SK-N-SH (cell line): ENCODE results near the gene TUNAR. TPM values are rescaled to one million over a fixed set of nuclear protein-coding genes. Genes with fewer than 3 reads are reported as not detected.

Experiments used
- CTCF ChIA-PET: fragments of 300-600, 350-600 bp; formaldehyde crosslinking; extraction: SDS; loops from one replicate; lab custom pipeline; 2021; lab: Yijun Ruan, JAX
- POLR2A ChIA-PET: fragments of 350-600 bp; sonication (Branson Sonifier 250); formaldehyde crosslinking; extraction: SDS; loops from one replicate; lab custom pipeline; 2020; ENCODE audit warnings: antibody characterized with exemption, inconsistent platforms; lab: Yijun Ruan, JAX
- DNase-seq: peaks from one replicate; pipeline ENCODE4 v3.0.0; 2012
- H2AFZ ChIP-seq: fragments of 200-600 bp; sonication (generic); 2 replicates; pipeline ENCODE4 v1.8.1; 2016; ENCODE audit warnings: antibody characterized with exemption, mild to moderate bottlenecking, low read depth
- H3F3A ChIP-seq: fragments of 200-600 bp; sonication (generic); replicated peaks from 2 replicates; pipeline ENCODE3; 2016; ENCODE audit warnings: antibody characterized with exemption, mild to moderate bottlenecking; ENCODE audit not compliant: insufficient read depth
- H3K27ac ChIP-seq, 2 experiments: fragments of 200-500 bp in 1 of 2; fragments of 200-600 bp in 1 of 2; sonication (Bioruptor generic) in 1 of 2; sonication (generic), shearing (Covaris generic) in 1 of 2; 2 replicates each; pipeline versions ENCODE4 v1.5.1 to v1.6.1; 2014 to 2016; ENCODE audit warnings: low read depth in 2 of 2, inconsistent platforms in 1 of 2, low read length in 1 of 2, mild to moderate bottlenecking in 1 of 2, mixed read lengths in 1 of 2
- H3K27me3 ChIP-seq: fragments of 200-600 bp; sonication (generic), shearing (Covaris generic); 2 replicates; pipeline ENCODE4 v1.6.1; 2016; ENCODE audit warnings: mixed run types; ENCODE audit not compliant: insufficient read depth
- H3K36me3 ChIP-seq, 2 experiments: fragments of 200-500 bp in 1 of 2; fragments of 200-600 bp in 1 of 2; sonication (Bioruptor generic) in 1 of 2; sonication (generic) in 1 of 2; replicated peaks in 1 of 2; 2 replicates each; pipeline versions ENCODE3 to v1.5.1; 2014 to 2016; ENCODE audit warnings: low read length in 1 of 2, mild to moderate bottlenecking in 1 of 2; ENCODE audit not compliant: insufficient read depth in 2 of 2, control insufficient read depth in 1 of 2
- H3K4me1 ChIP-seq, 2 experiments: fragments of 200-500 bp in 1 of 2; fragments of 200-600 bp in 1 of 2; sonication (Bioruptor generic) in 1 of 2; sonication (generic), shearing (Covaris generic) in 1 of 2; 2 replicates each; pipeline versions ENCODE4 v1.5.1 to v1.6.1; 2014 to 2016; ENCODE audit warnings: low read depth in 1 of 2, low read length in 1 of 2, mixed run types in 1 of 2; ENCODE audit not compliant: insufficient read depth in 2 of 2, control insufficient read depth in 1 of 2
- H3K4me2 ChIP-seq: fragments of 200-600 bp; sonication (generic), shearing (Covaris generic); 2 replicates; pipeline ENCODE4 v1.6.1; 2017; ENCODE audit warnings: mixed run types
- H3K4me3 ChIP-seq, 2 experiments: fragments of 200-500 bp in 1 of 2; fragments of 200-600 bp in 1 of 2; sonication (Bioruptor generic) in 1 of 2; sonication (generic), shearing (Covaris generic) in 1 of 2; 2 replicates each; pipeline versions ENCODE4 v1.5.1 to v1.8.1; 2014 to 2016; ENCODE audit warnings: low read depth in 2 of 2, inconsistent platforms in 1 of 2, low read length in 1 of 2, mild to moderate bottlenecking in 1 of 2, mixed read lengths in 1 of 2, moderate library complexity in 1 of 2
- H3K79me2 ChIP-seq: fragments of 200-600 bp; sonication (generic); 2 replicates; pipeline ENCODE4 v1.8.1; 2017; ENCODE audit warnings: mild to moderate bottlenecking; ENCODE audit not compliant: insufficient read depth
- H3K9ac ChIP-seq: fragments of 200-600 bp; sonication (generic); 2 replicates; pipeline ENCODE4 v1.6.1; 2017; ENCODE audit warnings: mixed run types
- H3K9me2 ChIP-seq: fragments of 200-600 bp; sonication (generic); 2 replicates; pipeline ENCODE4 v1.6.1; 2017; ENCODE audit warnings: mixed run types
- H3K9me3 ChIP-seq: fragments of 200-600 bp; sonication (generic); 2 replicates; pipeline ENCODE4 v1.6.1; 2017; ENCODE audit warnings: mixed run types, mild to moderate bottlenecking, moderate library complexity
- H4K20me1 ChIP-seq: fragments of 200-600 bp; sonication (generic); 2 replicates; pipeline ENCODE4 v1.6.1; 2017; ENCODE audit warnings: mild to moderate bottlenecking, mixed run types; ENCODE audit not compliant: insufficient read depth
- CHD2 ChIP-seq: fragments of 150-350 bp; IDR thresholded peaks from 2 replicates; pipeline ENCODE4 v1.6.1; 2018; ENCODE audit warnings: low read length; ENCODE audit not compliant: partially characterized antibody
- EP300 ChIP-seq, 2 experiments: IDR thresholded peaks; 2 replicates each; pipeline versions ENCODE4 v1.4.0 to v1.6.1; 2012; ENCODE audit warnings: borderline replicate concordance in 1 of 2, low read depth in 1 of 2, low read length in 1 of 2
- FOSL2 ChIP-seq: IDR thresholded peaks from 2 replicates; pipeline ENCODE4 v1.4.0; 2012; ENCODE audit warnings: low read depth, mild to moderate bottlenecking, moderate library complexity, borderline replicate concordance
- FOXJ3 ChIP-seq: sonication (generic); formaldehyde crosslinking; IDR thresholded peaks from 2 replicates; pipeline ENCODE4 v1.5.1; 2020; ENCODE audit warnings: mild to moderate bottlenecking, missing genetic modification reagents
- FOXM1 ChIP-seq: IDR thresholded peaks from 2 replicates; pipeline ENCODE4 v1.4.0; 2012; ENCODE audit warnings: low read depth, mild to moderate bottlenecking
- GATA2 ChIP-seq: sonication (generic); formaldehyde crosslinking; IDR thresholded peaks from 2 replicates; pipeline ENCODE4 v1.5.0; 2020; ENCODE audit warnings: mild to moderate bottlenecking, missing genetic modification reagents
- MEF2A ChIP-seq: IDR thresholded peaks from 2 replicates; pipeline ENCODE4 v1.4.0; 2012; ENCODE audit warnings: low read depth, borderline replicate concordance
- MXI1 ChIP-seq: IDR thresholded peaks from 2 replicates; pipeline ENCODE4 v1.6.1; 2012; ENCODE audit warnings: mild to moderate bottlenecking, low read depth, low read length, improper control_type of control experiment
- NFIC ChIP-seq: IDR thresholded peaks from 2 replicates; pipeline ENCODE4 v1.4.0; 2012; ENCODE audit warnings: borderline replicate concordance
- NRF1 ChIP-seq: IDR thresholded peaks from 2 replicates; pipeline ENCODE4 v1.6.1; 2012; ENCODE audit warnings: low read depth, mild to moderate bottlenecking, low read length
- RAD21 ChIP-seq: IDR thresholded peaks from 2 replicates; pipeline ENCODE4 v1.6.1; 2012; ENCODE audit warnings: mild to moderate bottlenecking, low read length
- RCOR1 ChIP-seq: fragments of 150-350 bp; IDR thresholded peaks from 2 replicates; pipeline ENCODE4 v1.6.1; 2017; ENCODE audit warnings: antibody characterized with exemption, low read length
- RXRA ChIP-seq: IDR thresholded peaks from 2 replicates; pipeline ENCODE4 v1.4.0; 2012; ENCODE audit warnings: low read depth, mild to moderate bottlenecking, borderline replicate concordance
- SIN3A ChIP-seq: IDR thresholded peaks from 2 replicates; pipeline ENCODE4 v1.6.1; 2012; ENCODE audit warnings: low read depth, mild to moderate bottlenecking, low read length, moderate library complexity, borderline replicate concordance
- SMC3 ChIP-seq: IDR thresholded peaks from 2 replicates; pipeline ENCODE4 v1.6.1; 2012; ENCODE audit warnings: low read depth, low read length, improper control_type of control experiment
- TAF1 ChIP-seq: IDR thresholded peaks from 2 replicates; pipeline ENCODE4 v1.6.1; 2012; ENCODE audit warnings: low read depth, mild to moderate bottlenecking, low read length, moderate library complexity, borderline replicate concordance
- YY1 ChIP-seq: IDR thresholded peaks from 2 replicates; pipeline ENCODE4 v1.4.0; 2012; ENCODE audit warnings: low read depth, mild to moderate bottlenecking
- WGBS: methylation state at CpG from one replicate; pipeline ENCODE4 v1.1.6; 2017; ENCODE audit warnings: low lambda C conversion rate; 5-methylcytosine and 5-hydroxymethylcytosine counted together
- polyA plus RNA-seq, 3 experiments: library from polyadenylated mRNA; depleted of rRNA; stranded (reverse); fragments of >200 nt; gene quantifications; 2 replicates each; pipeline ENCODE4 v1.2.3, GENCODE V29; 2012
- TF ChIP-seq, protein P1 (sequence below): IDR thresholded peaks from 2 replicates; pipeline ENCODE4 v1.4.0; 2012; ENCODE audit warnings: low read depth
- TF ChIP-seq, protein P2 (sequence below): IDR thresholded peaks from 2 replicates; pipeline ENCODE4; 2012

The TUNAR gene
- polyA plus RNA-seq, 1 of the 3 experiments (the other 2 are of a cell fraction), result 0.02 TPM

DNA sequence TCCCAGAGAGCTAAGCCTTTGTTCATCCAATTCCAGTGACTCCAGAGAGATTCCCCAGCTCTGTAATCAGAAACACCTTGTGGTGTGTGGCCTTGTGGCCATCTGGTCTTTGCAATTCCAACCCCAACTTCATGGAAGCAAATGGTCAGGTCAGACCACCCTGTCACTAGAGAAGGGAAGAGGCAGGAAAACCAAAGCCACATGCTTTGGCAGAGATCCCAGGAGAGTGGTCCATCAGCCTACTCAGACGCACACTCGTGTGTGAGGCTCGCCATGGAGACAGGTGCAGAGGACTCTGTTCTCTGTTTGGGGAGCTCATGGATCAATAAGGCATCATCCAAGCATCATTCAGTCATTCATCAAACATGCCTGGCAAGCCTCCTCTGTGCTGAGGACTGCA, 46.2 kb upstream of the TUNAR start:
- H3K79me2 ChIP-seq, result no peaks in the 10 kb centered on the region
- H3K4me2 ChIP-seq, result no peak overlapping the region
- no peak overlapping the region for H2AFZ ChIP-seq
- no peak overlapping the region for H3K4me3 ChIP-seq
- no peaks in the 10 kb centered on the region for H4K20me1 ChIP-seq
- no peaks in the 10 kb centered on the region for H3K36me3 ChIP-seq
- H3F3A ChIP-seq, result no peaks in the 10 kb centered on the region
- 11% methylated on average over 3 of the region's 3 CpGs for WGBS
- no peaks in the 10 kb centered on the region for H3K27me3 ChIP-seq
- TF ChIP-seq, protein P1, sequence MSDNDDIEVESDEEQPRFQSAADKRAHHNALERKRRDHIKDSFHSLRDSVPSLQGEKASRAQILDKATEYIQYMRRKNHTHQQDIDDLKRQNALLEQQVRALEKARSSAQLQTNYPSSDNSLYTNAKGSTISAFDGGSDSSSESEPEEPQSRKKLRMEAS, result no peak
- no peak for TF ChIP-seq TAF1
- TF ChIP-seq SIN3A, result no peak
- no peak for TF ChIP-seq MXI1
- TF ChIP-seq MEF2A, result no peak
- TF ChIP-seq RAD21, result no peak
- TF ChIP-seq YY1, result no peak
- no peak for TF ChIP-seq CHD2
- no peak for TF ChIP-seq FOSL2
- TF ChIP-seq EP300 (IDR thresholded peaks at IDR 0.05; ENCODE audit: borderline replicate concordance in 1 of 2, low read depth in 1 of 2, low read length in 1 of 2), result no peak
- no peak for TF ChIP-seq FOXJ3 (CRISPR knock-in tag)
- TF ChIP-seq, protein P2, sequence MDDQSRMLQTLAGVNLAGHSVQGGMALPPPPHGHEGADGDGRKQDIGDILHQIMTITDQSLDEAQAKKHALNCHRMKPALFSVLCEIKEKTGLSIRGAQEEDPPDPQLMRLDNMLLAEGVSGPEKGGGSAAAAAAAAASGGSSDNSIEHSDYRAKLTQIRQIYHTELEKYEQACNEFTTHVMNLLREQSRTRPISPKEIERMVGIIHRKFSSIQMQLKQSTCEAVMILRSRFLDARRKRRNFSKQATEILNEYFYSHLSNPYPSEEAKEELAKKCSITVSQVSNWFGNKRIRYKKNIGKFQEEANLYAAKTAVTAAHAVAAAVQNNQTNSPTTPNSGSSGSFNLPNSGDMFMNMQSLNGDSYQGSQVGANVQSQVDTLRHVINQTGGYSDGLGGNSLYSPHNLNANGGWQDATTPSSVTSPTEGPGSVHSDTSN, result no peak
- TF ChIP-seq GATA2 (CRISPR knock-in tag), result no peak
- TF ChIP-seq RXRA, result no peak
- H3K9ac ChIP-seq, result no peak overlapping the region
- no peak for DNase-seq
- no peaks in the 10 kb centered on the region for H3K9me2 ChIP-seq
- ChIA-PET CTCF (no interaction called here), POLR2A (interaction anchor here (0.6 kb wide), 1 partner anchor 417 kb away, joined by 3 read pairs; no protein-coding TSS in a partner anchor)
- H3K27ac ChIP-seq, result no peak overlapping the region
- H3K9me3 ChIP-seq, result no peaks in the 10 kb centered on the region
- H3K4me1 ChIP-seq, result peaks cover 0 to 7% of the 10 kb centered on the region in 2 experiments; a peak in 1 of 4 replicates

DNA sequence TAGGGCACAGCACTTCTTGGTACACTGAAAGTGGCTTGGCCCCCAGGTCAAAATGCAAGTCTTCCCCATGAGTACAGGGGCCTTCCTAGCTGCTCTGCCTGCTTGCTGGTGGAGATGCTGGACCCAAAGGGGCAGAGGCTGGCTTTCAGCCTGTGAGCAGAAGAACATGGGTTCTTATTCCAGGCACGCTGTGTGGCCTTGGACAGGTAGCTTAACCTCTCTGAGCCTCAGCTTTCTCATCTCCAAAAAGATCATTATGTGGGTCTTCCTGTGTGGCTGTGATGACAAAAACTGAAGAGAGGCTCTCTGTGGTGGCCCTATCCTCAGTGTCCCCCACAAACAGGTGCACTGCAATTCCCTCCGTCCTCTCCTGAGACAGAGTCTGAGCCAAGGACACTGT, 45.6 kb upstream of the TUNAR start:
- no peaks in the 10 kb centered on the region for H3K9me2 ChIP-seq
- H3K4me3 ChIP-seq, result no peak overlapping the region
- no peaks in the 10 kb centered on the region for H4K20me1 ChIP-seq
- no peak overlapping the region for H3K9ac ChIP-seq
- 57% methylated on average over 2 of the region's 2 CpGs for WGBS
- no peak overlapping the region for H2AFZ ChIP-seq
- H3K4me1 ChIP-seq, result peaks cover 0 to 7% of the 10 kb centered on the region in 2 experiments; a peak in 1 of 4 replicates
- H3K36me3 ChIP-seq, result no peaks in the 10 kb centered on the region
- no peak for DNase-seq
- no peaks in the 10 kb centered on the region for H3F3A ChIP-seq
- H3K27ac ChIP-seq, result no peak overlapping the region
- CTCF ChIA-PET, result interaction anchor here (1.0 kb wide), 1 partner anchor 9 kb away, joined by 3 read pairs; no protein-coding TSS in a partner anchor
- H3K27me3 ChIP-seq, result no peaks in the 10 kb centered on the region
- no peak overlapping the region for H3K4me2 ChIP-seq
- no peak for TF ChIP-seq RCOR1
- TF ChIP-seq NFIC, result no peak
- TF ChIP-seq YY1, result no peak
- no peak for TF ChIP-seq FOXM1
- TF ChIP-seq MEF2A, result no peak
- TF ChIP-seq SMC3, result no peak
- no peak for TF ChIP-seq TAF1
- no peak for TF ChIP-seq NRF1
- POLR2A ChIA-PET, result no interaction called here
- no peaks in the 10 kb centered on the region for H3K9me3 ChIP-seq
- H3K79me2 ChIP-seq, result no peaks in the 10 kb centered on the region
